Erythroblast (primary cell): ENCODE measurements around the gene PPP2R1B.

ENCODE experiments used
- GATA1 ChIP-seq: IDR thresholded peaks from 2 replicates; pipeline ENCODE4 v1.6.1; 2011; ENCODE audit warnings: low read depth, mild to moderate bottlenecking, control low read depth, low read length, moderate library complexity
- POLR2A ChIP-seq: IDR thresholded peaks from 2 replicates; pipeline ENCODE4 v1.6.1; 2011; ENCODE audit warnings: mild to moderate bottlenecking, low read length

GRCh38 chr11:111718859-111719258 lies 47.3 kb downstream of the PPP2R1B start:
- TF ChIP-seq POLR2A (no peak), GATA1 (no peak)
